GM12891 (cell line): Measurements from ENCODE around the gene RNF208.

ENCODE experiments used
- DNase-seq: peaks from one replicate; pipeline ENCODE4 v3.0.0; 2011; ENCODE audit warnings: low spot score; ENCODE audit not compliant: insufficient read length
- FAIRE-seq: peaks from 2 replicates; lab custom pipeline; 2011; peaks lifted over from hg19 to GRCh38; lab: Jason Lieb, UNC
- PAX5 ChIP-seq: IDR thresholded peaks from 2 replicates; pipeline ENCODE4 v1.6.1; 2011; ENCODE audit warnings: low read length, moderate library complexity, mild to moderate bottlenecking; ENCODE audit not compliant: insufficient read depth, severe bottlenecking
- POLR2A ChIP-seq: IDR thresholded peaks from 2 replicates; pipeline ENCODE4 v1.6.1; 2011; ENCODE audit warnings: low read depth, low read length, control low read depth
- POLR2AphosphoS5 ChIP-seq: IDR thresholded peaks from 2 replicates; pipeline ENCODE4 v1.6.1; 2011; ENCODE audit warnings: low read depth, low read length, control low read depth
- POU2F2 ChIP-seq: IDR thresholded peaks from 2 replicates; pipeline ENCODE4 v1.6.1; 2011; ENCODE audit warnings: low read depth, mild to moderate bottlenecking, control low read depth, low read length, moderate library complexity
- SPI1 ChIP-seq: IDR thresholded peaks from 2 replicates; pipeline ENCODE4 v1.6.1; 2011; ENCODE audit warnings: low read depth, low read length, control low read depth
- TAF1 ChIP-seq: IDR thresholded peaks from 2 replicates; pipeline ENCODE4 v1.6.1; 2011; ENCODE audit warnings: low read depth, low read length, control low read depth

RNF208 gene

DNA sequence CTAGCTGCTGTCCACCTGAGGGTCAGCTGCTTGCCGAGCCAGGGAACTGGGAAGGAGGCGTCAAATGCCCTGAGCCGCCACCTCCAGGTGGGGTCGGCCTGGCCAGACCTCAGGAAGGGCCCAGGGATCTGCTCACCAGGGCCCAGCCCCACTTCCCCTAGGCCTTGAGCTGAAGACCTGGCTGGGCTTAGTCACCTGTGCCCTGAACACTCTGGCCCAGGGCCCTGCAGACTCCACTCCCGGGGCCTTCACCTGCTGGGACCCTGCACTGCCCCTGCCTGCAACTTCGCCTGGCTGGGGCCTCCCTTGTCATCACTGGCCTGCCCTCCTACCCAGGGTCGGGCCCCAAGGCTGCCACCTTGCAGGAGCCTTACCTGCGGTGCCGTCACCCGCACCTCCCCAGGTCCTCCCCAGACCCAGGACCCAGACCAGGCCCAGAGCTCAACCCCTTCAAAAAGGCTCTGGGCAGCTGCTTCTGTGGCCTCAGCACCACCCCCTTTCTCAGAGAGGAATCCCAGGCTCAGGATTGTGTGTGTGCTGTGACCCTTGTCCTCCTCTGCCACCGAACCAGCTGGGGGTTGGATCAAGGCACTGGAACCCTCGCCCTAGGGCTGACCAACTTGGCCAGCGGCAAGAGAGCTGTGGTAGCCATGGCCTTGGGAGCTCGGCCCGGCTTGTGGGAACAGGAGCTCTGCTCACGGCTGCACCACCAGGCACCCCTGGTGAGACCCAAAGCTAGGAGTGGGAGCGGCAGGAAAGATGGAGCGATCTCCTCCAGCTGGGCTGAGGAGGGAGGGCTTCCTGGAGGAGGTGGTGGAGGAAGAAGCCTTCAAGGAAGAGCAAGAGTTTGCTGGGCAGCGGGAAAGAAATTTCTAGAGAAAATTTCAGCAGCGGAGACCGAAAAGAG, 31.9 kb upstream of the RNF208 start:
- no peak for TF ChIP-seq POU2F2
- no peak for TF ChIP-seq TAF1
- no peak for TF ChIP-seq POLR2AphosphoS5
- no peak for TF ChIP-seq POLR2A
- TF ChIP-seq PAX5, result no peak
- no peak for TF ChIP-seq SPI1
- DNase-seq, result no peak
- FAIRE-seq, result no peak

DNA sequence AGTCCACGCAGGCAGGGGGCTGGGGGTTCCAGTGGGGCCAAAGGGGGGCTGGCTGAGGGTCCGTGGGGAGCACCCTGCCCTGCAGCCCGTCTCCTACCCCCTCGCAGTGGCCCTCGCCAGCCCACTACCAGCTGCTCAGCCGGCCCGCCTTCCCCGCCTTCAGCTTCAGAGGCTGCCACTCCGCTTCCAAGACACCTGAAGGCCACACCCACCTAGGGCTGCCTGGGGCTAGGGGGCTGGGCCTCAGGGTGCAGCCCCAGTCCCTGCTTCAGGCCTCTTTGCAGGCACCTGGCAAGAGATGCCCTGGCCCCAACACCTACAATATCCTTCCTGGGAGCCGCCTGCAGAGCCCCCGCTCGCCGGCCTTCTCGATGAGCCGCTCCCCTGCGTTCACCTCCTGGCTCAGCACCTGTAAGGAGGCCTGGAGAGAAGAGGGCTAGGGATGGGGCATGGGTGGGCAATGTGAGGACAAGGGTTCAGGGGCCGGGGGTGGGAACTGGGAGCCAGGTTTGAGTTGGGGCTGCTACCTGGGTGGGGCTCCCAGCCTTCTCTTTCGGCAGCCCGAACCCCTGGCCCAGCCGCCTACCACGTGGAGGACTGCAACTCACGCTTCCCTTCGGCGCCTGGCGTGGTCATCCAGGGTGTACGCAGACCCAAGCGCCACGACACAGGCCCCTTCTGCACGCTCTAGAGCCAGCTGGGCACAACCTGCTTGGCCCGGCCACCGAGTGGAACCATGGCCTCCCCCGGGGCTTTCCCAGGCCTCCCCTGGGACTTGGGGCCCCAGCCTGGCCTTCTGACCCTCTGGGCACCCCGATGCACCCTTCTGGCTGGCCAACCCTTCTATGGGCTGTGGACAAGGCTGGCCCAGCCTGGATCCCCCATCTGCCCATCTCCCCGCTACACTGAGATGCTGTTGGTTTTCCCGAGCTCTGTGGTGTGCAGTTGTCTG, 30.8 kb upstream of the RNF208 start:
- TF ChIP-seq PAX5 (no peak), POLR2AphosphoS5 (no peak), SPI1 (no peak), POLR2A (no peak)
- FAIRE-seq (peak; percentile 16), DNase-seq (no peak)

DNA sequence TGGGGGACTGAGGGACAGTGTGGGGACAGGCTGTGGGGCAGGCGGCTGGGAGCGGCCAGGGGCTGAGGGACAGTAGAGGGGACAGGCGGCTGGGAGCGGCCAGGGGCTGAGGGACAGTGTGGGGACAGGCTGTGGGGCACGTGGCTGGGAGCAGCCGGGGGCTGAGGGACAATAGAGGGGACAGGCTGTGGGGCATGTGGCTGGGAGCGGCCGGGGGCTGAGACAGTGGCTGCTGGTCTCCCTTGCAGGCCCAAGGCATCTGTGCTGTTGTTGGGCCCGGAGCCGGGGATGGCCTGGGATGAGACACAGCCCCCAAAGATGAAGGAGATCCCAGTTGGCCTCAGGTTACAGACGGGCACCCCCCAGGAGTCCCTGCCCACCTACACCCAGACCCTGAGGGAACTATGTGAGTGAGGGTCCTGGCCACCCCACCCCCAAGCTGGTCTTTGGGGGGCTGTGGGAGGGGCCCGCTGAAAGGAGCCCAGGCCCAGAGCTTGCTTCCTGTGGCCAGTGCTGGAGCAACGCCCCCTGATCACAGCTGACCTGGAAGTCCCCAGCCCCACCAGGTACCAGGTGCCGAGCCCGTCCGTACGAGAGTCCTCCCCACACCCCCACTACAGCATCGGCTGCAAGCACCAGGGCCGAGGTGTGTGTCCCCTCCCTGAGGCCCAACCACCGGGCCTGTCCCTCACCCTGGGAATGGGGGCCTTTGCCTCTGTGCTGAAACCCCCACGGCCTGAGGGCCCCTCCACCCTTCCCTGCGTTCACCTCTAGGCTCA, 29.6 kb upstream of the RNF208 start:
- no peak for FAIRE-seq
- DNase-seq, result no peak
- TF ChIP-seq POLR2A (no peak), POU2F2 (no peak), PAX5 (no peak), POLR2AphosphoS5 (no peak), SPI1 (no peak)

DNA sequence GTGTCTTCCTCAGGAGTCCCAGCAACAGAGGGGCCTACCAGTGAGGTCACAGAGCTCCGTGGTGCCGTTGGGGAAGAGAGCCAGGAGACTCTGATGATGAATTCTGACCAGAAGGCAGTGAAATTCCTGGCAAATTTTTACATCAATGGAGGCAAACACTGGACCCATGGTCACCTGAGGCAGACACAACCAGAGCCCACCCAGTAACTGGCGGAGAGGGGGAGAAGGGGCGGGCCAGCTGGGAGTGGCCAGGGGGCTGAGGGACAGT, 29.1 kb upstream of the RNF208 start, which contains the start of gene STPG3:
Gene STPG3 (plus strand): TSS at position 93 of the 268 bp plus-strand sequence. CDS start 1 bp downstream, at position 94.
- no peak for DNase-seq
- TF ChIP-seq POU2F2, result no peak
- TF ChIP-seq POLR2A, result no peak
- TF ChIP-seq POLR2AphosphoS5, result no peak
- no peak for FAIRE-seq

DNA sequence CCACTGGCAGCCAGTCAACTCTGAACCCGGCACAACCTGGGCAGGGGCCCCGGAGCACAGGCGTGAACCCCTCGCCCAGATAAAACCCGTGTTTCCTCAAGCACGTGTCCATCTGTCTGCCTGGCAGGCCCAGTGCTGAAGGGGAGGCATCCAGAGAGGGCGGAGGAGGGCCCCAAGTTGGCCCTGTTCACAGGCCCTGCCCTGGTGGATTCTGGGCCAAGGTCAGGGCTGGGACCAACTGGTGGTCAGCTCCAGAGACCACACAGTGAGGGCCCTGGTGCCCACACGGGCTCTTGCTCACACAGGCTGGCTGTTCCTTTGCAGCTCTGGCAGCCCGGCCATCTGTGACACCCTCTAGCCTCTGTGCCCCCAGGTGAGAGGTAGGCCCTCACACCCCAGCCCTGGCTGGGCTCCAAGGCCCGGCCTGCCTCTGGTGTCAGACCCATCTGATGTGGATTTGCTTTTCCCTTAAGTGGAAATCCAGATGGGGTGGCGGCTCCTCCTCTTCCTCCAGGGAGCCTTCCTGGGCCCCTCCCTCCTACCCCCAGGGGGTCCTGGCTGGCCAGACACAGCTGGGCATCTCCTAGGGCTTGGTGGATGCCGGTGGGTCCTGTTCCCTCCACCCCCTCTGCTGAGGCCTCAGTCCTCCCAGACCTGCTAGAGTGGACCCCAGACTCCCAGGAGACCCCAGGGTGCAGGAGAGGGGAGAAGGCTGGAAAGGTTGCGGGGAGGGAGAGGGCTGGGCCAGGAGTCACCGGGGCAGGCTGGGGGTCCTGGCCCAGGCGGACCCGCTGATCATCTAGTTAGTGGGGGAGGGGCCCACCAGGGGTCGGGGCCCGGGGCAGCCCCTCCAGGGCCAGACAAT, 28.5 kb upstream of the RNF208 start:
- FAIRE-seq, result no peak
- DNase-seq, result no peak

DNA sequence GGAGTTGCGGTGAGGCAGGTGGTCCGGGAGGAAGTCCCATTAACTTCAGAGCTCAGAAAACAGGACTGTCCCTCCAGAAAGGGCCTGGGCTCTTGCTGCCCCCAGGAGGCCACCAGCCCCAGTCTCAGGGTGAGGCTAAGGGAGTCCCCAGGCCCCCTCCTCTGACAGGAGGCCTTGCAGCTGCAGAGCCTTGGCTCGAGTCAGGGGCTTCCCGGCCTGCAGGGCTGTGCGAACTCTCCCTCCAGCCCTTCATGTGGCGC, 25.8 kb upstream of the RNF208 start:
- FAIRE-seq (no peak), DNase-seq (no peak)
- no peak for TF ChIP-seq TAF1
- TF ChIP-seq SPI1, result no peak

More for the DNA sequence above, 28.5 kb upstream of the RNF208 start:
- no peak for TF ChIP-seq SPI1
- no peak for TF ChIP-seq POLR2AphosphoS5
- no peak for TF ChIP-seq PAX5
- TF ChIP-seq POU2F2, result no peak
- no peak for TF ChIP-seq TAF1
- no peak for TF ChIP-seq POLR2A

DNA sequence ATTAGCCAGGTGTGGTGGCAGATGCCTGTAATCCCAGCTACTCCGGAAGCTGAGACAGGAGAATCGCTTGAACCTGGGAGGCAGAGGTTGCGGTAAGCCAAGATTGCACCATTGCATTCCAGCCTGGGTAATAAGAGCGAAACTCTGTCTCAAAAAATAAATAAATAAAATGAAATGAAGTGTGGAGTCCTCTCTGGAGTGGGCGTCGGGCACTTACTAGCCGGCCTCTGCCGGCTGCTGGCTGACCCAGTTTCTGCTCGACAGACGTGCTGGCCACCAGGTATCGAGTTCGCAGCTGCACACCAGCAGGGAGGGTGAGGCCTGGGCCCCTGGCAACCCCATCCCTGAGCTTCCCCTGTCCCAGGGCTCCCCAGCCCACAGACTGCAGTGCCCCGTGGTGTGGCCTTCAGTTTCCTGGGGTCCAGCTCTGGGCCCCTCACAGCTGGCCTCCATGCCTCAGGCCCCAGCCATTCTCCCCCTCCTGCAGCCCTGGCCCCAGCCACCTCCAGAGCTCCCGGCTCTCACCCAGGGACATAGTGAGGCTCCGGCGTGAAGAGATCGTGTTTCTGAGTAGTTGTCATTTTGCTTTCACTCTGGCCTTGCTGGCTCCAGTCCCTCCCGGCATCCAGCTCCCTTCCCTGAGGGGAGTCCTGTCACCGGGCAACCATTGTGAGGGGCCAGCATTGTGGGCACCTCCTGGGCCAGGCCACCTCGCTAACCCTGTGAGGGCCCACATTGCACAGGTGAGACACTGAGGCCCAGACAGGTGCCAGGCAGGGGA, 25.3 kb upstream of the RNF208 start:
- DNase-seq (no peak), FAIRE-seq (no peak)
- TF ChIP-seq PAX5, result no peak
- TF ChIP-seq SPI1, result no peak
- no peak for TF ChIP-seq POLR2AphosphoS5
- TF ChIP-seq TAF1, result no peak
- TF ChIP-seq POU2F2, result no peak
- no peak for TF ChIP-seq POLR2A

DNA sequence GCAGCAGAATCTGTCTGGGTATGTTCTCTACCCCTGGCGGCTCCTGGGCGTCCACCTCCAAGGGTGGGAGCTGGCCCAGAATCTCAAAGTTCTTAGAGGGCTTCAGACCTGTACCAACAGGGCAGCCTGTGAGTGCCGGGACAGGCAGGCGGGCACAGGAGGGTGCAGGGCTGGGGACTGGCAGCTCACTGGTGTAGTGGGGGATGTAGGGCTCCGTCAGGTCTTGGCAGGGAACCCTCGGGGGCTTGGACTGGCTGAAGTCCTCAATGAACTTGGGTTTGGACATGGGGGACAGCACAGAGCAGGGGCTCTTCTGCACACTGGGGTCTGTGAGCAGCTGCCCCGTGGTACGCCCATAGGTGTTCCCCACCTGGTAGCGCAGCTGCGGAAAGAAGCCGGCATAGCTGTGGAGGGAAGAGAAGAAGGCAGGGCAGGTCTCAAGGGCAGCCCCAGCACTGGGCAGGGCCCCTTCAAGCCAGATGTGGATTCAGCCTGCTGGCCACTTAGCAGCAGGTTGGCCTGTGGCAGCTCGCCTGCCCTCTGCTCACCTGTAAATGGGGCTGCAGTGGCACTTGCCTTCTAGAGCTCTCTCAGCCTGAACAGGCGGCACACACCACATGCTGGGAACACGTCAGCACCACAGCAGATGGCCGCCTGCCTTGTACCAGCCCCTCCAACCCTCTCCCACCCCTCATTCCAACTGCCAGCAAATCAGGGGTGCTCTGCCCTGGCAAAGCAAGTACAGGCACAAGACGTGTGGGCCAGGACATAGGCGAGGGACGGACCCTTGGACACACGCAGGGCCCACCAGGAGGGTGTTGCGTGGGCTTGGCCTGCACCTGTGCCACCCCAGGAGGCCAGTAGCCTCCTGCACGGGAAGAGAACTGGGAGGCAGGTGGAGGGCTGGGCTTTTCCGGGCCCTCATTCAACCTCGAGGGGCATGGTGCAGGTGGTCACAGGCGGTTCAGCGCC, 23.7 kb upstream of the RNF208 start:
- DNase-seq (no peak), FAIRE-seq (no peak)
- TF ChIP-seq TAF1, result no peak
- TF ChIP-seq POLR2AphosphoS5, result no peak
- TF ChIP-seq POLR2A, result no peak
- TF ChIP-seq SPI1, result no peak
- TF ChIP-seq POU2F2, result no peak
- TF ChIP-seq PAX5, result no peak
